Body of pancreas (tissue), 4 donors: ENCODE results near the gene BBS4.

ENCODE experiments used
- POLR2A ChIP-seq, 3 donors: fragments of 450-650 bp; IDR thresholded peaks; one replicate each; pipeline ENCODE4 v1.6.1; 2016; ENCODE audit warnings: antibody characterized with exemption in 3 of 3, mild to moderate bottlenecking in 2 of 3
- TF ChIP-seq, protein P1 (sequence below), 7 experiments: fragments of 450-650 bp in 4 of 7; fragments of 200-600 bp in 3 of 7; sonication (generic) in 3 of 7; IDR thresholded peaks; one replicate each; pipeline ENCODE4 v1.5.1; 2016 to 2019; ENCODE audit warnings: antibody characterized with exemption in 7 of 7

DNA sequence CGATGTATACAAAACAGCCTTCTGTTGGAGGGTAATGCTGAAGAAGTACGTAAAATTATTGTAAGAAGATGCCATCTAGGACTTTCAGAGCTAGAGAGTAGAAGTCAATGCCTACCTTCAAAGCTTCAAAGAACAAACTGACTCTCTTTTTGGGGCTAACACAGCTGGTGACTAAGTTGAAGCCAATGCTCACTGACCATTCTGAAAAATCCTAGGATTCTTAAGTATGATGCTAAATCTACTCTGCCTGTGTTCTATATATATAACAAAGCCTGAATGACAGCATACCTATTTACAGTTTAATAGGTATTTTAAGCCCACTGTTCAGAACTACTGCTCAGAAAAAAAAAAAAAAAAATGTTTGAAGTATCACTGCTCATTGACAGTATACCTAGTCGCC, 78.6 kb downstream of the BBS4 start:
- TF ChIP-seq POLR2A (IDR thresholded peaks at IDR 0.05), result no peak
- TF ChIP-seq, protein P1, sequence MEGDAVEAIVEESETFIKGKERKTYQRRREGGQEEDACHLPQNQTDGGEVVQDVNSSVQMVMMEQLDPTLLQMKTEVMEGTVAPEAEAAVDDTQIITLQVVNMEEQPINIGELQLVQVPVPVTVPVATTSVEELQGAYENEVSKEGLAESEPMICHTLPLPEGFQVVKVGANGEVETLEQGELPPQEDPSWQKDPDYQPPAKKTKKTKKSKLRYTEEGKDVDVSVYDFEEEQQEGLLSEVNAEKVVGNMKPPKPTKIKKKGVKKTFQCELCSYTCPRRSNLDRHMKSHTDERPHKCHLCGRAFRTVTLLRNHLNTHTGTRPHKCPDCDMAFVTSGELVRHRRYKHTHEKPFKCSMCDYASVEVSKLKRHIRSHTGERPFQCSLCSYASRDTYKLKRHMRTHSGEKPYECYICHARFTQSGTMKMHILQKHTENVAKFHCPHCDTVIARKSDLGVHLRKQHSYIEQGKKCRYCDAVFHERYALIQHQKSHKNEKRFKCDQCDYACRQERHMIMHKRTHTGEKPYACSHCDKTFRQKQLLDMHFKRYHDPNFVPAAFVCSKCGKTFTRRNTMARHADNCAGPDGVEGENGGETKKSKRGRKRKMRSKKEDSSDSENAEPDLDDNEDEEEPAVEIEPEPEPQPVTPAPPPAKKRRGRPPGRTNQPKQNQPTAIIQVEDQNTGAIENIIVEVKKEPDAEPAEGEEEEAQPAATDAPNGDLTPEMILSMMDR (IDR thresholded peaks at IDR 0.05), result no peak
